ENCODE results near the gene NTRK1.

The NTRK1 gene

DNA sequence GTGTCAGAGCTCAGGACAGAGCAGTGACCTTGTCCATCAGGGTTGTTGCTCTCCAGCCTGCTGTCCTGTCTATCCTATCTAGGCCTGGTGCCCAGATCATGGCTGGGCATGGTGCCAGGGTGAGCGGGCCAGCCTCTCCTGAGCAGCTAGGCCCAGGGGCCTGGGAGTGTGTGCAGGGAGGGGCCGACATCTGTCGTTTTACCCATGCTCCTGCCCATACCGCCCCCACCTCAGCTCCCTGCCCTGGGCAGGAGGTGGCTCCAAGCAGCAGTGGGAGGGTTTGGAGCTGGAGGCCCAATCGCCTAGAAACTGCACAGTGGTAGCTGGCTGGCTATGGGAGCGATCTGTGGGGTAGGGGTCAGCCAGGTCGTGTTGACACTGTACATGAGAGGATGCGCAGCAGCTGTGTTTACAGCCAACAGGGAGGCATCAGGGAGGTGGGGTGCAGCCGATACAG lies 8.2 kb upstream of the NTRK1 start:
- H3K4me2 ChIP-seq = no peak overlapping the region
- no peak for TF ChIP-seq Cebpa-rat (IDR thresholded peaks at IDR 0.05)
- no peak overlapping the region for H3K27ac ChIP-seq
- no peak overlapping the region for H3K9ac ChIP-seq
- H3K36me3 ChIP-seq = no peaks in the 10 kb centered on the region
- no peaks in the 10 kb centered on the region for H3K9me3 ChIP-seq
- H4K20me1 ChIP-seq = no peaks in the 10 kb centered on the region
- H3K4me1 ChIP-seq = peaks cover 17% of the 10 kb centered on the region
- no peak overlapping the region for H3K4me3 ChIP-seq
- H3K27me3 ChIP-seq = peaks cover 16% of the 10 kb centered on the region

DNA sequence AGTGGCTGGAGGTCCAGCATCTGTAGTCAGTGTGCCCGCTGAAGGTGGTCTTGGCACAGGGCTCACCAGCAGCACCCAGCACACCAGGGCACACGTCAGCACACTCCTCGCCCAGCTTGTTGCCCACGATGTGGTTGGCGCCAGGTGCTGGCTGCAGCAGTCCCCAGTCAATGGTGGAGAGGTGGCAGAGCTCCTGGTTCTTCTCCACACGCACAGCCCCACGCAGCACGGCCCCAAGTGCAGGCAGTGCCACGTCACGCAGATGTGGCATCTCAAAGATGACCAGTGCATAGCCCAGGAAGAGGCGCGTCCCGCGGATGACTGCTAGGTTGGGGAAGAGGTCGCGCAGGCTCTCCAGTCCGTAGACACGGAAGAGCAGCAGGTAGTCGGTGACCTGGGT lies 6.9 kb upstream of the NTRK1 start:
- H3K27me3 ChIP-seq = peaks cover 26% of the 10 kb centered on the region
- no peak overlapping the region for H3K4me2 ChIP-seq
- peaks cover 7% of the 10 kb centered on the region; the same call in 1 of the 2 replicates for H4K20me1 ChIP-seq
- no peaks in the 10 kb centered on the region for H3K36me3 ChIP-seq
- peaks cover 4% of the 10 kb centered on the region for H3K4me1 ChIP-seq
- H3K9me3 ChIP-seq = no peaks in the 10 kb centered on the region
- TF ChIP-seq Cebpa-rat (IDR thresholded peaks at IDR 0.05) = no peak
- no peak overlapping the region for H3K4me3 ChIP-seq
- no peak overlapping the region for H3K27ac ChIP-seq
- H3K9ac ChIP-seq = no peak overlapping the region

DNA sequence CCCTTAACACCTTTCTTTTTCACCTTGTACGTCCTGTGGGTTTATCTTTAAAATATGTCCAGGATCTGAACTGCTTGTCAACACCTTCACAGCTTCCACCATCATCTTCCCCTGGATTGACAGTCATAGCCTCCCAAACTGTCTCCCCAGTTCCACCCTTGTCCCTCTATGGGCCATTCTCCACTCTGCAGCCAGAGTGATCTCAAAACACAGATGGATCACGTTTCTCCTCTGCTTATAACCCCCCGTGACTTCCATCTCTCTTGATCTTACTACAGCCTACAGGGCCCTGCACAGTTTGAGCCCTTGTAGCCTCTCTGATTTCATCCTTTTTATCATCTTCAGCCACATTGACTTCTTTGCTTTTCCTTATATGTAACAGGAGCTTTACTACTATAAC lies 6.0 kb upstream of the NTRK1 start:
- Histone ChIP-seq H4K20me1 (peaks cover 12% of the 10 kb centered on the region), H3K4me3 (no peak overlapping the region)

DNA sequence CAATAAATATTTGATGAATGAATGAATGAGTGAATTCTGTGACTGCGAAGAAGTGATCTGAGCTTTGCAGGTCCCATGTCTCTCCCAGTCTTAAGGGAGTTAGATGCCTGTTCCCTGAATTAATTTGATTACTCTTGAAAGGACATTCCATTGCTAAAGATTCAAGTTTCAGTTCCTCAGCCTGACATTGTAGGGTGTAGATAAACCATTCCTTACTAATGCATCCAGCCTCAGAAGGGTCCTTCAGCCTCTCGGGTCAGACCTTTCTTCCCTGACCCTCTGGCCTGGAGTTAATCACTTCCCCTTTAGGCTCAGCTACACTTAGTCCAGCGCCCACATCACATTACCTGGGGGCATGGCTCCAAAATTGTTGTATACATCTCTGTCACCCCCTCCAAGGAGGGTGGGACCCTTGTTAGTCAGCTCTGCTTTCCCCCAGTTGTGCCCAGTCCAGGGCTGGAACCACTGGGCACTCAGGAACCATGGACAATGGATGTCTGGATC lies 4.3 kb upstream of the NTRK1 start:
- H3K36me3 ChIP-seq = no peaks in the 10 kb centered on the region
- no peak overlapping the region for H3K4me3 ChIP-seq
- no peaks in the 10 kb centered on the region for H3K9me3 ChIP-seq
- no peak overlapping the region for H3K27ac ChIP-seq
- H3K9ac ChIP-seq = no peak overlapping the region
- no peak overlapping the region for H3K4me2 ChIP-seq
- peaks cover 16% of the 10 kb centered on the region for H4K20me1 ChIP-seq
- H3K27me3 ChIP-seq = peaks cover 49% of the 10 kb centered on the region
- peaks cover 20% of the 10 kb centered on the region for H3K4me1 ChIP-seq
- TF ChIP-seq Cebpa-rat (IDR thresholded peaks at IDR 0.05) = no peak

More for the DNA sequence above, 6.0 kb upstream of the NTRK1 start:
- Histone ChIP-seq H3K27ac (no peak overlapping the region), H3K4me2 (no peak overlapping the region), H3K9ac (no peak overlapping the region), H3K9me3 (no peaks in the 10 kb centered on the region), H3K4me1 (peaks cover 5% of the 10 kb centered on the region), H3K27me3 (peaks cover 35% of the 10 kb centered on the region), H3K36me3 (no peaks in the 10 kb centered on the region)
- TF ChIP-seq Cebpa-rat (IDR thresholded peaks at IDR 0.05) = no peak

DNA sequence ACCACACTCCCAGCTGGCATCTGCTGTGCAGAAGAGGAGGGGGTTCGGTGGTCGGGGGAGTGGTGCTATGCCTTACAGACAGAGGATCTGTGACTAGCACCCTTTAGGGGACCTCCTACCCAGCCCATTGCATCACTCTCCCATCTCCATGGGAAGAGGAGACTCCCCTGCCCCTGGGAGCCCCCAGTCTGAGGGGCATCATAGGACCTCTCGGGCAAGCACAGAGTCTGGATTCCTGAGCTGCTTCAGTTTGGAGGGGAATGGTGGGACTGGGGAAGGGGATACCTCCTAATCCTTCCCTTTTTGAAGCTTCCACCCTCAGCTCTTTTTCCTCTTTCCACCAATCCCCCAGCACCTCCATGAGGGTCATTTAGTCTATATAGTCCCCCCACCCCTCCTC lies 3.1 kb upstream of the NTRK1 start:
- Histone ChIP-seq H3K9ac (no peak overlapping the region), H3K4me2 (no peak overlapping the region), H4K20me1 (peaks cover 16% of the 10 kb centered on the region), H3K4me3 (no peak overlapping the region), H3K36me3 (no peaks in the 10 kb centered on the region), H3K9me3 (no peaks in the 10 kb centered on the region), H3K27ac (no peak overlapping the region), H3K27me3 (peaks cover 61% of the 10 kb centered on the region), H3K4me1 (peaks cover 32% of the 10 kb centered on the region)
- TF ChIP-seq Cebpa-rat (IDR thresholded peaks at IDR 0.05) = no peak

DNA sequence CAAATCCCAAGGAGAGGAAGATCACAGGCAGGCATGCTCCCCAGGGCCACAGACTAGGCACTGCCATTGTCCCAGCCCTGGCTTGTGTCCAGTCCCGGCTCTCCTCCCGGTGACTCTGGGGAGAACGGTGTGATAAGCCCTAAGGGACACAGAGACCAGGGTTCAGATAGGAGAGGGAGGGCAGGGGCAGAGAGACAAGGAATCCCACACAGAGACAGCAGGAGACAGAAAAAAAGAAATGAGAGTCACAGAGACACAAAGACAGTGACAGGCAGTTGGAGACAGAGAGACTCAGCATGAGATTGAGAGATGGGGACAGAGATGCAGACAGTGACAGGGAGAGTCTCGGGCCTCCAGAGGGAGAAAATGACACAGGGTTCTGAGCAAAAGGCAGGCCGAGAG lies 2.1 kb upstream of the NTRK1 start:
- no peak for TF ChIP-seq Cebpa-rat (IDR thresholded peaks at IDR 0.05)
- Histone ChIP-seq H3K9ac (no peak overlapping the region), H3K36me3 (no peaks in the 10 kb centered on the region), H3K9me3 (no peaks in the 10 kb centered on the region), H3K4me3 (no peak overlapping the region), H3K4me2 (no peak overlapping the region), H3K4me1 (peaks cover 42% of the 10 kb centered on the region), H3K27ac (no peak overlapping the region), H4K20me1 (peaks cover 16% of the 10 kb centered on the region), H3K27me3 (peaks cover 72% of the 10 kb centered on the region)

DNA sequence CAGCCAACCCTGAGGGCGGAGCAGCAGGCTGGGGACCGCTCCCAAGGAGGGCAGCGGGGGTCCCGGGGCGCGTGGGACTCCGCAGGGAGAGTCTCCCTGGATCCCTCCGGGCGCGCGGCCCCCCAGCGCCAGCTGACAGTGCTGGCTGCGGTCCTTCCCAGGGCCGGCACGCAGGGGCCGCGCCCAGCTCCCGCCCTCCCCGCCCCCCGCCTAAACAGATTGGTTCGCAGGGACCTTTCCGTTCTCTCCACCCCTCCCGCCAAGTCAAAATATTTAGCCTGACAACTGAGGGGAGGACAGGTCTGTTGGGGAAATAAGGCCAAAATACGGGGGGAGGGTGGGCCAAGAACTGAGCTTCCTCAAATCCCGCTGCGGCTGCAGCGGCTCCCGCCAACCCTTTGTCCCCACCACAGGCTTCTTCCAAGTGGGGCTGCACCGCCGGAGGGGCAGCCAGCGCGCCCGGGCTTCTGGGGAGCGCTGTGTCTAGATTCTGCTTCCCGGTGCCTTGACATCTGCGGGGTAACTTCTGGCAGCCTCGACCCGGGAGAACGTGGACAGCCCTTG lies 1.6 kb upstream of the NTRK1 start, which contains the start of gene INSRR:
INSRR (minus strand) TSS at position 159 of the 564 bp plus-strand sequence. CDS start 496 bp downstream, outside the sequence.
- Histone ChIP-seq H3K36me3 (no peaks in the 10 kb centered on the region), H4K20me1 (peaks cover 16% of the 10 kb centered on the region), H3K9ac (no peak within 1 kb of the TSS), H3K4me3 (peak within 1 kb of the TSS; percentile 69), H3K4me1 (peaks cover 47% of the 10 kb centered on the region), H3K4me2 (peak within 1 kb of the TSS; percentile 95), H3K27me3 (peaks cover 72% of the 10 kb centered on the region), H3K27ac (no peak within 1 kb of the TSS), H3K9me3 (no peaks in the 10 kb centered on the region)
- TF ChIP-seq Cebpa-rat (IDR thresholded peaks at IDR 0.05) = no peak

DNA sequence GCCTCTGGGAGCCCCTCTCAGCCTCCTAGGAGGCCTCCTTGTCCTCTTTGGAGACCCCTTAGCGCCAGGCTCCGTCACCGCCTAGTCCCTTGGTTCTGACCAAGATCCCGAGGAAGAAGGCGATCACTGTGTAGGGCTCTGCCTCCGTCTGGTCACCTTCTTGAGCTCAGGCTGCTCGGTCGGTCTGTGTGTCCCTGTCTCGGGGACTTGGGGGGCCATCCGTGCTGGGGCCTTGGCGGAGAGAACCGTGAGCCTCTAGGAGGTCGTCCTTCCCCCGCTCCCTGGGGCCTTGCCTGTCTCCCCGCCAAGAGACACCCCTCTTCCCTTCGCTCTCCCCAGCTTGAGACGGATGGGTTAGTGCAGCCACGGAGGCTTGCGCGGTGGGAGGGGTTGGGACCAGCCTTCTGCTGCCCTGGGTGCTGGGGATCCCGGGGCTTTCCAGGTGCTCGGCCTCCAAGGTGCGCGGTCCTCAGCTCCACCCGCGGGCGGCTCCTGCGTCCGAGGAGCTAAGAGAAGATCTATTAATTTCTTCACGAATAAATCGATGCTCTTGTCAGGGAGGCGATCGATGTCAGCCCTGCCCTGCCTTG lies 1.0 kb upstream of the NTRK1 start:
- H3K36me3 ChIP-seq = no peaks in the 10 kb centered on the region
- no peak overlapping the region for H3K9ac ChIP-seq
- H4K20me1 ChIP-seq = peaks cover 16% of the 10 kb centered on the region
- H3K4me1 ChIP-seq = peaks cover 53% of the 10 kb centered on the region
- H3K4me3 ChIP-seq = peak overlapping the region; percentile 69
- no peak for TF ChIP-seq Cebpa-rat (IDR thresholded peaks at IDR 0.05)
- H3K27ac ChIP-seq = no peak overlapping the region
- peaks cover 72% of the 10 kb centered on the region for H3K27me3 ChIP-seq
- H3K4me2 ChIP-seq = peak overlapping the region; percentile 95
- no peaks in the 10 kb centered on the region for H3K9me3 ChIP-seq

DNA sequence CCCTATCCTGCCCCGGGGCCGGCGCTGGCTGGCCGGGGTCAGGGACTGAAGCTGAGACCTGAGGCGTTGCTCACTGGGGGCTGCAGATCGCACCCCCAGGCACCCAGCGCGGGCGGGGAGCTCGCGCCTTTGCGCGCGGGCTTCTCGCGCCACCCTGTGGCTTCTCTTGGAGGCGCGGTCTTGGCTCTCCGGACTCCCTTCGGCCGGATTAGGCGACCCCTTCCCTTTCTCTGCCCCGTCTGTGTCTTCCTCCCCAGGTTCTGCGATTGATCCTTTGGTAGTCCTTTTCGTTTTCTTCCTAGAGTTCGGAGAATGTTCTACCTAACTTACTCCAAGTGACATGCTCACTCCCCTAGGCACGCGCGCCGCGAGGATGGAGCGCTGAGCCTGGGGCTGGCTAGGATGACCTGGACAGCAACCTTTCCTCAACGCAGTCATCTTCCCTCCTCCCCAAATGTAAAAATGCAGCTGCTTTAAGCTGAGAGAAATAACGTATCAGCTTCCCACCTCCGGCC lies 495 bp upstream of the NTRK1 start:
- peaks cover 58% of the 10 kb centered on the region for H3K4me1 ChIP-seq
- peak overlapping the region; percentile 58; the same call in 1 of the 2 replicates for H3K27ac ChIP-seq
- H3K4me3 ChIP-seq = peak overlapping the region; percentile 69
- H4K20me1 ChIP-seq = peaks cover 16% of the 10 kb centered on the region
- H3K4me2 ChIP-seq = peak overlapping the region; percentile 95
- peak overlapping the region; percentile 61; the same call in 1 of the 2 replicates for H3K9ac ChIP-seq
- H3K9me3 ChIP-seq = no peaks in the 10 kb centered on the region
- TF ChIP-seq Cebpa-rat (IDR thresholded peaks at IDR 0.05) = no peak
- peaks cover 72% of the 10 kb centered on the region for H3K27me3 ChIP-seq
- no peaks in the 10 kb centered on the region for H3K36me3 ChIP-seq

DNA sequence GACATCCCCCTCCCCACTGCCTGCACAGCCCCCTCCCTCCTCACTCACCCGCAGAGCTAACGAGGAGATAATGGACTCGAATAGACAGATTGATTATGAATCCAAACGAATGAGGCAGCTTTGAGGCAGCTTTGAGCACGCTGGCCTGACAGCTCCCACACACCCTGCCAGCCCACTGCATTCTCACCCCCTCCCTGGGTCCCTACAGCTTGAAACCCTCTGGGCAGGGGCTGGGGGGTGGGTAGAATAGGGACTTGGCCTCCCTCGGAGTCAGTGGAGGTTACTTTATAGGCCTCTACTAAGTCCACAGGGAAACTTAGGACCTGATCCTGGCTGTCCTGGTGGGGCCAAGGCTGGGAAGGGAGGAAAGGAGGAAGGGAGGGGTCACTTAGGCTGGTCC lies 1.9 kb downstream of the NTRK1 start:
- no peak for TF ChIP-seq Cebpa-rat (IDR thresholded peaks at IDR 0.05)
- Histone ChIP-seq H3K4me2 (peak overlapping the region; percentile 95), H3K36me3 (no peaks in the 10 kb centered on the region), H3K4me3 (no peak overlapping the region), H3K27ac (peak overlapping the region; percentile 46; the same call in 1 of the 2 replicates), H4K20me1 (peaks cover 16% of the 10 kb centered on the region), H3K9ac (0 out of 2 replicates have a peak overlapping the region, but pooled peaks have one; percentile 45), H3K27me3 (peaks cover 58% of the 10 kb centered on the region), H3K9me3 (no peaks in the 10 kb centered on the region), H3K4me1 (peaks cover 82% of the 10 kb centered on the region)

Measured in BLaER1 (cell line).